ENCODE measurements around the gene PI4KA. TPM values are rescaled to one million over a fixed set of nuclear protein-coding genes. Genes with fewer than 3 reads are reported as not detected.

PI4KA gene
- total RNA-seq, 6 donors from 2014 or later, result 68.6 to 251 (median 89.5) TPM

GRCh38 chr22:20779818-20780158 lies 78.8 kb downstream of the PI4KA start:
- Histone ChIP-seq H3K36me3 (peaks cover 0 to 37% (median 4%) of the 10 kb centered on the region in 4 donors), H3K27ac (no peak overlapping the region), H3K4me1 (peaks cover 5 to 47% (median 16%) of the 10 kb centered on the region in 4 donors), H3K9me3 (no peaks in the 10 kb centered on the region), H3K27me3 (no peaks in the 10 kb centered on the region), H3K4me3 (no peak overlapping the region)
- 81 to 82% methylated on average over 5 of the region's 5 CpGs for WGBS, 2 donors
- ATAC-seq (ENCODE audit: low FRiP score in 2 of 2) (no peak), DNase-seq (no peak)
- TF ChIP-seq EP300 (IDR thresholded peaks at IDR 0.05), result peak in 1 of 4 donors; percentile 18
- no peak for TF ChIP-seq POLR2AphosphoS5 (IDR thresholded peaks at IDR 0.05)
- TF ChIP-seq POLR2A (IDR thresholded peaks at IDR 0.05), result no peak
- TF ChIP-seq CTCF (IDR thresholded peaks at IDR 0.05), result no peak

- TF ChIP-seq EP300 (IDR thresholded peaks at IDR 0.05) (no peak), POLR2A (IDR thresholded peaks at IDR 0.05) (no peak), CTCF (IDR thresholded peaks at IDR 0.05) (no peak), POLR2AphosphoS5 (IDR thresholded peaks at IDR 0.05) (no peak)
- peaks cover 0 to 38% (median 4%) of the 10 kb centered on the region in 4 donors for H3K36me3 ChIP-seq
- DNase-seq (no peak), ATAC-seq (ENCODE audit: low FRiP score in 2 of 2) (no peak)
- peaks cover 5 to 44% (median 16%) of the 10 kb centered on the region in 4 donors for H3K4me1 ChIP-seq
- H3K9me3 ChIP-seq, result no peaks in the 10 kb centered on the region
- H3K27ac ChIP-seq, result no peak overlapping the region
- WGBS, 2 donors, result 87 to 88% methylated on average over 25 of the region's 25 CpGs
- no peaks in the 10 kb centered on the region for H3K27me3 ChIP-seq
- no peak overlapping the region for H3K4me3 ChIP-seq
These were observed 79.4 kb downstream of the PI4KA start for GRCh38 chr22:20779014-20779817.

- ATAC-seq (ENCODE audit: low FRiP score in 2 of 2) (peak; percentile 56 to 68), DNase-seq (peak in 1 of 2 donors; percentile 51)
- Histone ChIP-seq H3K4me3 (no peak overlapping the region), H3K36me3 (peaks cover 0 to 40% (median 6%) of the 10 kb centered on the region in 4 donors), H3K27ac (peak overlapping the region in 3 of 4 donors; percentile 43 to 79 (median 56)), H3K9me3 (no peaks in the 10 kb centered on the region), H3K4me1 (peaks cover 5 to 32% (median 14%) of the 10 kb centered on the region in 4 donors), H3K27me3 (no peaks in the 10 kb centered on the region)
- no peak for TF ChIP-seq POLR2A (IDR thresholded peaks at IDR 0.05)
- TF ChIP-seq CTCF (IDR thresholded peaks at IDR 0.05), result peak in 1 of 6 experiments; percentile 9
- TF ChIP-seq POLR2AphosphoS5 (IDR thresholded peaks at IDR 0.05), result peak in 1 of 2 donors; percentile 46
- peak in 2 of 4 donors; percentile 75 to 87 for TF ChIP-seq EP300 (IDR thresholded peaks at IDR 0.05)
- WGBS, 2 donors, result 69 to 81% methylated on average over 10 of the region's 10 CpGs
These were observed 81.0 kb downstream of the PI4KA start for GRCh38 chr22:20777420-20778177.

GRCh38 chr22:20776624-20777405 lies 81.8 kb downstream of the PI4KA start:
- Histone ChIP-seq H3K36me3 (peaks cover 0 to 42% (median 7%) of the 10 kb centered on the region in 4 donors), H3K4me3 (no peak overlapping the region), H3K9me3 (no peaks in the 10 kb centered on the region), H3K27me3 (no peaks in the 10 kb centered on the region), H3K27ac (peak overlapping the region in 2 of 4 donors; percentile 56 to 79), H3K4me1 (peaks cover 5 to 32% (median 14%) of the 10 kb centered on the region in 4 donors)
- ATAC-seq (ENCODE audit: low FRiP score in 2 of 2), result no peak
- DNase-seq, result no peak
- 85 to 88% methylated on average over 17 of the region's 17 CpGs for WGBS, 2 donors
- no peak for TF ChIP-seq EP300 (IDR thresholded peaks at IDR 0.05)
- no peak for TF ChIP-seq POLR2A (IDR thresholded peaks at IDR 0.05)
- no peak for TF ChIP-seq CTCF (IDR thresholded peaks at IDR 0.05)
- TF ChIP-seq POLR2AphosphoS5 (IDR thresholded peaks at IDR 0.05), result no peak

Measured in upper lobe of left lung (tissue), 6 donors.